Suprapubic skin (tissue), 3 donors: ENCODE measurements around the gene FKBP4.

ENCODE experiments used
- POLR2A ChIP-seq, 2 donors: fragments of 450-650 bp; IDR thresholded peaks; one replicate each; pipeline ENCODE4 v1.6.1; 2017; ENCODE audit warnings: antibody characterized with exemption in 2 of 2, mild to moderate bottlenecking in 2 of 2, moderate library complexity in 2 of 2
- TF ChIP-seq, protein P1 (sequence below), 2 donors: fragments of 200-600 bp in 1 of 2; fragments of 450-650 bp in 1 of 2; sonication (generic) in 1 of 2; IDR thresholded peaks; one replicate each; pipeline ENCODE4 v1.5.1; 2016 to 2019; ENCODE audit warnings: antibody characterized with exemption in 2 of 2, mild to moderate bottlenecking in 1 of 2, moderate library complexity in 1 of 2

DNA sequence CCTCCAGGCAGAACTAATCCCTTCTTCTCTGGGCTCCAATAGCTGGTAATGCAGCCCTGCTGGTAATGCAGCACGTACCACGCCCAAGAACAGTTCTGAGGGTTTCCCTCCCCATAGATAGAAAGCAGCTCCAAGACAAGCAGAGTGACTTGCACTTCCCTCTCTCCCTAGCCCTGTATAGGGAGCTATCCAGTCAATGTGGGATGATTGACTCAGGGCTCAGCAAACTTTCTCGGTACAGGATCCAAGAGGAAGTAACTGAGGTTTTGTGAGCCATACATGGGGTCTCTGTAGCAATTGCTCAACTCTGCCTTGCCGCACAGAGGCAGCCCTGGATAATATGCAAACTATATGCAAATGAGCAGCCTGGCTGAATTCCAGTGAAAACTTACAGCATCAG, 15.5 kb upstream of the FKBP4 start:
- TF ChIP-seq, protein P1, sequence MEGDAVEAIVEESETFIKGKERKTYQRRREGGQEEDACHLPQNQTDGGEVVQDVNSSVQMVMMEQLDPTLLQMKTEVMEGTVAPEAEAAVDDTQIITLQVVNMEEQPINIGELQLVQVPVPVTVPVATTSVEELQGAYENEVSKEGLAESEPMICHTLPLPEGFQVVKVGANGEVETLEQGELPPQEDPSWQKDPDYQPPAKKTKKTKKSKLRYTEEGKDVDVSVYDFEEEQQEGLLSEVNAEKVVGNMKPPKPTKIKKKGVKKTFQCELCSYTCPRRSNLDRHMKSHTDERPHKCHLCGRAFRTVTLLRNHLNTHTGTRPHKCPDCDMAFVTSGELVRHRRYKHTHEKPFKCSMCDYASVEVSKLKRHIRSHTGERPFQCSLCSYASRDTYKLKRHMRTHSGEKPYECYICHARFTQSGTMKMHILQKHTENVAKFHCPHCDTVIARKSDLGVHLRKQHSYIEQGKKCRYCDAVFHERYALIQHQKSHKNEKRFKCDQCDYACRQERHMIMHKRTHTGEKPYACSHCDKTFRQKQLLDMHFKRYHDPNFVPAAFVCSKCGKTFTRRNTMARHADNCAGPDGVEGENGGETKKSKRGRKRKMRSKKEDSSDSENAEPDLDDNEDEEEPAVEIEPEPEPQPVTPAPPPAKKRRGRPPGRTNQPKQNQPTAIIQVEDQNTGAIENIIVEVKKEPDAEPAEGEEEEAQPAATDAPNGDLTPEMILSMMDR (IDR thresholded peaks at IDR 0.05) = no peak
- TF ChIP-seq POLR2A (IDR thresholded peaks at IDR 0.05) = no peak
